ENCODE results near the gene CSTA.
A peak's percentile ranks its signal among the peaks of the same experiment; 100 is the strongest.

Gene CSTA

DNA sequence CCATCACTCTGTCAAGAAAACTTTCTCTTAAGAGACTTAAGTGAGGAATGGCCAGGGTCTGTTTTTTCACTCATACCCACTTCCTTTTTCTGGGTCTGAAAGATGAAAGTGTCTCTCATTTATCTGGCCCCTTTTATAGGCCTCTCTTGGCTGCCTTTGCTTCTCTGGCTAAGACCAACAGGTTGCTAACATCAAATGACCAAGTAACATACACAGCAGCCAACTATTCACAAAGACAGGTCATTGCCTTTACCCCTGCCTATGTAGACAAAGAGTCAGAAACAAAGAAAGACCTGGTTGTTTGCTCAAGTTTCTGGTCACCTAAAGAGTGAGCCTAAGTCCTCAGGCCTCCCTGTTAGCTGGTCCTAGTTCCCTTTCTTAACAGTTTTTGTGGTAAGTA is 24.0 kb upstream of the CSTA start:
- H3K9me2 ChIP-seq (ENCODE audit: low read depth, low read length) = no peaks in the 10 kb centered on the region
- H2AFZ ChIP-seq (ENCODE audit: low read length) = 0 out of 2 replicates have a peak overlapping the region, but pooled peaks have one; percentile 23
- H3K4me3 ChIP-seq (ENCODE audit: low read depth, low read length, poor library complexity, severe bottlenecking) = no peak overlapping the region
- no peaks in the 10 kb centered on the region for H3K36me3 ChIP-seq (ENCODE audit: insufficient read depth, low read length)
- no peak overlapping the region for H3K4me2 ChIP-seq (ENCODE audit: low read length)
- H3K9me3 ChIP-seq (ENCODE audit: low read length) = no peaks in the 10 kb centered on the region
- H3K9ac ChIP-seq (ENCODE audit: low read length) = no peak overlapping the region
- no peaks in the 10 kb centered on the region for H4K20me1 ChIP-seq (ENCODE audit: insufficient read depth, low read length)
- H3K27me3 ChIP-seq (ENCODE audit: insufficient read depth, low read length) = no peaks in the 10 kb centered on the region
- H3F3A ChIP-seq (ENCODE audit: insufficient read depth, low read length) = no peaks in the 10 kb centered on the region
- H3K27ac ChIP-seq (ENCODE audit: low read depth, low read length, poor library complexity, severe bottlenecking) = no peak overlapping the region
- H3K4me1 ChIP-seq (ENCODE audit: insufficient read depth, low read length, severe bottlenecking) = peaks cover 10% of the 10 kb centered on the region
- no peaks in the 10 kb centered on the region for H3K79me2 ChIP-seq (ENCODE audit: insufficient read depth, low read length)
- TF ChIP-seq CTCF (IDR thresholded peaks at IDR 0.05; ENCODE audit: low read length) = no peak
- no peak for TF ChIP-seq EZH2 (IDR thresholded peaks at IDR 0.05; ENCODE audit: borderline replicate concordance, low read length)

- Histone ChIP-seq H3K4me3 (ENCODE audit: low read depth, low read length, poor library complexity, severe bottlenecking) (no peak overlapping the region), H3K9me2 (ENCODE audit: low read depth, low read length) (no peaks in the 10 kb centered on the region), H3K9me3 (ENCODE audit: low read length) (no peaks in the 10 kb centered on the region), H3K27me3 (ENCODE audit: insufficient read depth, low read length) (no peaks in the 10 kb centered on the region), H3K79me2 (ENCODE audit: insufficient read depth, low read length) (no peaks in the 10 kb centered on the region), H4K20me1 (ENCODE audit: insufficient read depth, low read length) (no peaks in the 10 kb centered on the region), H2AFZ (ENCODE audit: low read length) (no peak overlapping the region), H3K9ac (ENCODE audit: low read length) (no peak overlapping the region), H3K36me3 (ENCODE audit: insufficient read depth, low read length) (no peaks in the 10 kb centered on the region), H3F3A (ENCODE audit: insufficient read depth, low read length) (no peaks in the 10 kb centered on the region), H3K4me2 (ENCODE audit: low read length) (no peak overlapping the region), H3K4me1 (ENCODE audit: insufficient read depth, low read length, severe bottlenecking) (peaks cover 4% of the 10 kb centered on the region), H3K27ac (ENCODE audit: low read depth, low read length, poor library complexity, severe bottlenecking) (no peak overlapping the region)
- TF ChIP-seq EZH2 (IDR thresholded peaks at IDR 0.05; ENCODE audit: borderline replicate concordance, low read length) (no peak), CTCF (IDR thresholded peaks at IDR 0.05; ENCODE audit: low read length) (peak; percentile 35)
These were observed 19.0 kb upstream of the CSTA start for GRCh38 chr3:122305818-122306621.

GRCh38 chr3:122306622-122306953 is 18.5 kb upstream of the CSTA start:
- Histone ChIP-seq H3K27me3 (ENCODE audit: insufficient read depth, low read length) (no peaks in the 10 kb centered on the region), H3K36me3 (ENCODE audit: insufficient read depth, low read length) (no peaks in the 10 kb centered on the region), H3K4me2 (ENCODE audit: low read length) (no peak overlapping the region), H2AFZ (ENCODE audit: low read length) (no peak overlapping the region), H3K9me3 (ENCODE audit: low read length) (no peaks in the 10 kb centered on the region), H3K9ac (ENCODE audit: low read length) (no peak overlapping the region), H3K4me1 (ENCODE audit: insufficient read depth, low read length, severe bottlenecking) (no peaks in the 10 kb centered on the region), H3K79me2 (ENCODE audit: insufficient read depth, low read length) (no peaks in the 10 kb centered on the region), H4K20me1 (ENCODE audit: insufficient read depth, low read length) (no peaks in the 10 kb centered on the region), H3K4me3 (ENCODE audit: low read depth, low read length, poor library complexity, severe bottlenecking) (no peak overlapping the region), H3K9me2 (ENCODE audit: low read depth, low read length) (no peaks in the 10 kb centered on the region), H3F3A (ENCODE audit: insufficient read depth, low read length) (no peaks in the 10 kb centered on the region), H3K27ac (ENCODE audit: low read depth, low read length, poor library complexity, severe bottlenecking) (no peak overlapping the region)
- TF ChIP-seq EZH2 (IDR thresholded peaks at IDR 0.05; ENCODE audit: borderline replicate concordance, low read length) (no peak), CTCF (IDR thresholded peaks at IDR 0.05; ENCODE audit: low read length) (no peak)
